Breast epithelium (tissue), 4 donors: ENCODE measurements around the gene ULK1. TPM values are rescaled to one million over a fixed set of nuclear protein-coding genes. Genes with fewer than 3 reads are reported as not detected.

Experiments used
- DNase-seq, 2 donors: peaks; one replicate each; pipeline ENCODE4 v3.0.0-alpha.2; 2019; ENCODE audit warnings: low spot score in 2 of 2
- H3K27ac ChIP-seq, 2 donors: fragments of 200-600 bp; sonication (generic) in 1 of 2; one replicate each; pipeline ENCODE4 v1.5.1; 2016 to 2019; ENCODE audit warnings: mild to moderate bottlenecking in 1 of 2
- H3K27me3 ChIP-seq, 2 donors: fragments of 200-600 bp; sonication (generic) in 1 of 2; one replicate each; pipeline versions ENCODE4 v1.5.1 to v1.6.0; 2017 to 2019; ENCODE audit warnings: control low read depth in 1 of 2, mild to moderate bottlenecking in 1 of 2
- H3K36me3 ChIP-seq: fragments of 200-600 bp; one replicate; pipeline ENCODE4 v1.5.1; 2019
- H3K4me1 ChIP-seq, 2 donors: fragments of 200-600 bp; sonication (generic); one replicate each; pipeline ENCODE4 v1.5.1; 2016 to 2019; ENCODE audit warnings: control low read depth in 1 of 2
- H3K4me3 ChIP-seq, 3 donors: fragments of 200-600 bp; sonication (generic); 1 replicate in 2 of 3; 2 replicates in 1 of 3; pipeline ENCODE4 v1.5.1; 2016 to 2019; ENCODE audit warnings: mild to moderate bottlenecking in 3 of 3, moderate library complexity in 2 of 3
- H3K9me3 ChIP-seq, 2 donors: fragments of 200-600 bp; sonication (generic) in 1 of 2; one replicate each; pipeline ENCODE4 v1.5.1; 2016 to 2019; ENCODE audit warnings: control low read depth in 1 of 2
- CTCF ChIP-seq, 3 donors: fragments of 450-650 bp; IDR thresholded peaks; one replicate each; pipeline ENCODE4 v1.5.1; 2016 to 2017; ENCODE audit warnings: antibody characterized with exemption in 3 of 3, mild to moderate bottlenecking in 3 of 3, moderate library complexity in 3 of 3
- POLR2A ChIP-seq: fragments of 450-650 bp; IDR thresholded peaks from one replicate; pipeline ENCODE4 v1.6.1; 2016; ENCODE audit warnings: antibody characterized with exemption, mild to moderate bottlenecking, moderate library complexity
- POLR2AphosphoS5 ChIP-seq, 3 donors: sonication (generic); formaldehyde crosslinking; IDR thresholded peaks; one replicate each; pipeline ENCODE4 v1.6.1; 2017; ENCODE audit warnings: antibody characterized with exemption in 3 of 3
- intact Hi-C: fragments of 100-400 bp; cut with DNase I; formaldehyde crosslinking; loops from one replicate; pipeline ENCODE4 v1.15.1; 2023; ENCODE audit warnings: low total_unique reads
- total RNA-seq, 3 donors: library from RNA; depleted of rRNA; stranded (reverse); fragments of >200 nt; gene quantifications; one replicate each; pipeline ENCODE4 v1.1.0, GENCODE V29; 2016

ULK1 gene
- total RNA-seq, 3 donors from 2014 or later: 14.8 to 18.6 (median 17.0) TPM

- H3K9me3 ChIP-seq: no peaks in the 10 kb centered on the region
- TF ChIP-seq CTCF (IDR thresholded peaks at IDR 0.05): no peak
- no peak for TF ChIP-seq POLR2A
- TF ChIP-seq POLR2AphosphoS5 (IDR thresholded peaks at IDR 0.05): no peak
- H3K27me3 ChIP-seq: no peaks in the 10 kb centered on the region
- no peak overlapping the region for H3K27ac ChIP-seq
- no peak for DNase-seq
- H3K4me3 ChIP-seq: no peak overlapping the region
- intact Hi-C loops: no loop called here
- H3K36me3 ChIP-seq: peaks cover 3% of the 10 kb centered on the region
- H3K4me1 ChIP-seq: no peaks in the 10 kb centered on the region
Measured at GRCh38 chr12:131919366-131920156, 25.1 kb downstream of the ULK1 start.

GRCh38 chr12:131920157-131920508 is 25.7 kb downstream of the ULK1 start:
- no peak for DNase-seq
- Histone ChIP-seq H3K36me3 (no peaks in the 10 kb centered on the region), H3K27me3 (no peaks in the 10 kb centered on the region), H3K4me3 (no peak overlapping the region), H3K27ac (no peak overlapping the region), H3K9me3 (no peaks in the 10 kb centered on the region), H3K4me1 (no peaks in the 10 kb centered on the region)
- TF ChIP-seq CTCF (IDR thresholded peaks at IDR 0.05): no peak
- no peak for TF ChIP-seq POLR2A
- TF ChIP-seq POLR2AphosphoS5 (IDR thresholded peaks at IDR 0.05): no peak
- intact Hi-C loops: no loop called here

- Histone ChIP-seq H3K36me3 (no peaks in the 10 kb centered on the region), H3K27me3 (no peaks in the 10 kb centered on the region)
- DNase-seq: no peak
Measured at GRCh38 chr12:131920902-131921840, 26.7 kb downstream of the ULK1 start.

GRCh38 chr12:131921866-131922769 is 27.7 kb downstream of the ULK1 start:
- no peaks in the 10 kb centered on the region for H3K36me3 ChIP-seq
- no peak overlapping the region for H3K4me3 ChIP-seq
- no peaks in the 10 kb centered on the region for H3K9me3 ChIP-seq
- H3K27me3 ChIP-seq: no peaks in the 10 kb centered on the region
- no peak overlapping the region for H3K27ac ChIP-seq
- H3K4me1 ChIP-seq: no peaks in the 10 kb centered on the region
- intact Hi-C loops: no loop called here
- TF ChIP-seq POLR2AphosphoS5 (IDR thresholded peaks at IDR 0.05) (no peak), CTCF (IDR thresholded peaks at IDR 0.05) (no peak), POLR2A (no peak)
- no peak for DNase-seq

More at GRCh38 chr12:131920902-131921840, 26.7 kb downstream of the ULK1 start:
- intact Hi-C loops: no loop called here
- no peak overlapping the region for H3K27ac ChIP-seq
- TF ChIP-seq CTCF (IDR thresholded peaks at IDR 0.05): no peak
- TF ChIP-seq POLR2A: no peak
- no peak for TF ChIP-seq POLR2AphosphoS5 (IDR thresholded peaks at IDR 0.05)
- H3K4me1 ChIP-seq: no peaks in the 10 kb centered on the region
- H3K9me3 ChIP-seq: no peaks in the 10 kb centered on the region
- no peak overlapping the region for H3K4me3 ChIP-seq
